GM12892 (cell line): Measurements from ENCODE around the gene C12orf56.

Experiments
- POLR2A ChIP-seq: IDR thresholded peaks from 2 replicates; pipeline ENCODE4 v1.6.1; 2011; ENCODE audit warnings: low read depth, low read length, control low read depth
- POLR2AphosphoS5 ChIP-seq: IDR thresholded peaks from 2 replicates; pipeline ENCODE4 v1.6.1; 2011; ENCODE audit warnings: low read depth, low read length, control low read depth

GRCh38 chr12:64225626-64226025 lies 164.9 kb downstream of the C12orf56 start:
- TF ChIP-seq POLR2A (no peak), POLR2AphosphoS5 (no peak)
